ENCODE results near the gene RNF222.

RNF222 gene

DNA sequence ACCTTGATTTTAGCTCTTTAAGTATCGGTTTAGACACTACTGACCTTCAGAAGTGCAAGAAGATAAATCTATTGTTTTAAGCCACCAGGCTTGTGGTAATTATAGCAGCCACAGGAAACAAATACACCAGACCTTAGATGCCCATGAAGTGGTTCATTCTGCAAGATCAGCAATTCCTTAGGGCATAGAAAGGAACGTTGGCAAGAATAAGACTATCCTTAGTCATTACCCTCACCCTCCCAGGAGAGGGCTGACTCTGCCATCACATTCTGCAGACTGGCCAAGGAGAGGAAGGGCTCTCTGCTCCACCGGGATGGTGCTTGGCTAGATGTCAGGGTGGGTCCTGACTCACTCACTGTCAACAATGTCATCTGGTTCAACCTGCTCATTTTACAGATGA is 23.9 kb upstream of the RNF222 start:
- Histone ChIP-seq H3K27me3 (ENCODE audit: low read depth) (peaks cover 4% of the 10 kb centered on the region; the same call in 1 of the 2 replicates), H3K9me3 (no peaks in the 10 kb centered on the region), H3K4me3 (no peak overlapping the region), H3K36me3 (replicated peaks) (no peaks in the 10 kb centered on the region), H3K4me1 (no peaks in the 10 kb centered on the region; the same call in none of the 2 replicates)
- DNase-seq (ENCODE audit: low spot score in 2 of 2) = no peak
- in situ Hi-C loops (cut with MboI; ENCODE audit: low sequenced_read_pairs) = no loop called here

DNA sequence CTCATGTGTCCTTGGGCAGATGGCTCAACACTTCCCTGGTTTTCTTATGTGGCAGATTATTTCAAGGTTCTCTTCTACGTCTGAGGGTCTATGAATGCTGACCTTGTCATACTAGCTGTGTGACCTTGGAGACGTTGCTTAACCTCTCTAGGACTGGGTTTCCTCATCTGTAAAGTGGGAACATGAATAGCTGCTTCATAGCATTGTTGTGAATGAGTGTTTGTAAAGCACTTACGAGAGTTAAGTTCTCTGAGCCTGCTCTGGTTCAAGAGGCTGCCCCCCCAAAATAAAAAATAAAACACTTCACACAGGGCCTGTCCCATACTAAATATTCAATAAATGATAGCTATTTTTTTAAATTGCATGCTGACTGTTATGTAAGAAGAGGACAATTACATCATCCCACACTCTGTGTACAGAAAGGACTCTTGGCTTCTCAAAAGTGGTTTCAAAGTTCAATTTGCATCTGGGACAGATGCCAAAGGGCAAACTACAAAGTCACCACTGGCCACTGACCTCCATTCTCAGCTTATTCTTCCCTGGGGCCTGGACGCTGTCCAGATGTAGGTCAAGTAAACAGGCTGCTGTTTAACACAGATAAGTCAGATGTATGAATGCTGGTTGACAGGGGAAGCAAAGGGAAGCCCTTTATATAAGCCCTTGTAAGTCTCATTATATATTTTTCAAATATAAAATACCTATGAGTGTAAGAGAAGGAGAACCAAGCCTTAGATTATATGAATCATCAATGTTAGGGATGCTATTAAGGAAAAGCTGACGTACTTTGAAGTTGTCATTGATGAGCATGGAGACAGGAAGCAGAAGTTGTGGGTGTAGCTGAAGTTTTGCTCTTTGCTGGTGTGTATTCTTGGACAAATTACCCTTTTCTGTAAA is 22.7 kb upstream of the RNF222 start:
- DNase-seq (ENCODE audit: low spot score in 2 of 2) = no peak
- Histone ChIP-seq H3K4me1 (peaks cover 4% of the 10 kb centered on the region), H3K27me3 (ENCODE audit: low read depth) (peaks cover 4% of the 10 kb centered on the region; the same call in 1 of the 2 replicates), H3K9me3 (no peaks in the 10 kb centered on the region), H3K4me3 (no peak overlapping the region), H3K36me3 (replicated peaks) (no peaks in the 10 kb centered on the region)
- in situ Hi-C loops (cut with MboI; ENCODE audit: low sequenced_read_pairs) = no loop called here

DNA sequence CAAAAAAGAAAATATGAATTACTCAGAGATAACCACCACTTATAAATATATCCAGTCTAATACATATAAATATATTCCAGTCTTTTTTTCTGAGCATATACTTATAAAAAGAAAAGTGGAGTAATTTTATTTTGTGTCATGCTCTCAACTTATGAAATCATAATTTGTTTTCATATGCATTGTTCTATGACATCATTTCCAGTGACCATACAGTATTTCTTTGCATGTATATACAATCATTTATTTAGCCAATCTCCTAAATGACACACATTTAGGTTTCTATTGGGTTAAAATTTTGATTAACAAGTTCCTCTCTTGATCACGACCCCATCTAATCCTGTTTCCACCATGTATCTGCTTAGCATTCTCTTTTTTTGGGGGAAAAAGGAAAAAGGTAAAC is 21.7 kb upstream of the RNF222 start:
- no peak for DNase-seq (ENCODE audit: low spot score in 2 of 2)
- H3K36me3 ChIP-seq (replicated peaks) = no peaks in the 10 kb centered on the region
- H3K4me1 ChIP-seq = peaks cover 4% of the 10 kb centered on the region
- no peak overlapping the region for H3K4me3 ChIP-seq
- peaks cover 4% of the 10 kb centered on the region; the same call in 1 of the 2 replicates for H3K27me3 ChIP-seq (ENCODE audit: low read depth)
- H3K9me3 ChIP-seq = no peaks in the 10 kb centered on the region
- in situ Hi-C loops (cut with MboI; ENCODE audit: low sequenced_read_pairs) = loop anchor here (10.0 kb wide), 1 partner anchor 325 kb away; the partner anchor contains the start of gene CCDC42

DNA sequence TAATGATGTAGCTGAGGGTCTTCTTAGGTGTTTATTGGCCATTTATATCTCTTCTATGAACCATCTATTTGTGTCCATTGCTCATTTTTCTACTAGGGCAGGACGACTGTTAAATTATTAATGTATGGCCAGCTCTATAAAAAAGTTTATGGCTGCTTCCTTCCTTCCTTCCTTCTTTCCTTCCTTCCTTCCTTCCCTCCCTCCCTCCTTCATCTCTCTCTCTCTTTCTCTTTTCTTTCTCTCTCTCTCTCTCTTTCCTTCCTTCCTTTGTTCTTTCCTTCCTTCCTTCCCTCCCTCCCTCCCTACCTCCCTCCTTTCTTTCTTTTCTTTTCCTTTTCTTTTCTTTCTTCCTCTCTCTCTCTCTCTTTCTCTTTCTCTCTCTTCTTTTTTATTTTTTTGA is 20.8 kb upstream of the RNF222 start:
- Histone ChIP-seq H3K36me3 (replicated peaks) (no peaks in the 10 kb centered on the region), H3K4me3 (no peak overlapping the region), H3K9me3 (no peaks in the 10 kb centered on the region), H3K4me1 (peaks cover 4% of the 10 kb centered on the region), H3K27me3 (ENCODE audit: low read depth) (peaks cover 8% of the 10 kb centered on the region; the same call in 1 of the 2 replicates)
- in situ Hi-C loops (cut with MboI; ENCODE audit: low sequenced_read_pairs) = loop anchor here (10.0 kb wide), 1 partner anchor 326 kb away; the partner anchor contains the start of gene CCDC42
- DNase-seq (ENCODE audit: low spot score in 2 of 2) = no peak

DNA sequence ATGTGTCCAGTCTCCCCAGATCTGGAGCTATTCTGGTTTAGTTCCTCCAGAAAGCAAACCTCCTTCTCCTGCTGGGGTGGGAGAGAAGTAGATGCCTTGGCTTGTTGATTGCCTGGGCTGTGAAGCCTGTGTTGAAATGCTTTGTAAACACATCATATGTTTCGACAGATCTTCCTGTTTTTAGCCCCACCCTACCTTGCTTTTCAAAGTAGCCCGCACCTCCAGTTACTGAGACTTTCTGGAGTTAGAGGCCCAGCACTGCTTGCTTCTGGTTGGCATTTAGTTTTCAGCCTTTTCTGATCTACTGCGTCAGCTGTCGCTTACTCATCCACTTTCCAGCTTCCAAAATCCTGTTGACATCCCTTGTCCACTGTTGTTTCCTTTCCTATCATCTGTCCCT is 20.2 kb upstream of the RNF222 start:
- DNase-seq (ENCODE audit: low spot score in 2 of 2) = no peak
- in situ Hi-C loops (cut with MboI; ENCODE audit: low sequenced_read_pairs) = loop anchor here (10.0 kb wide), 1 partner anchor 327 kb away; the partner anchor contains the start of gene CCDC42
- H3K27me3 ChIP-seq (ENCODE audit: low read depth) = peaks cover 8% of the 10 kb centered on the region; the same call in 1 of the 2 replicates
- H3K9me3 ChIP-seq = no peaks in the 10 kb centered on the region
- H3K36me3 ChIP-seq (replicated peaks) = no peaks in the 10 kb centered on the region
- no peak overlapping the region for H3K4me3 ChIP-seq
- H3K4me1 ChIP-seq = peaks cover 4% of the 10 kb centered on the region

DNA sequence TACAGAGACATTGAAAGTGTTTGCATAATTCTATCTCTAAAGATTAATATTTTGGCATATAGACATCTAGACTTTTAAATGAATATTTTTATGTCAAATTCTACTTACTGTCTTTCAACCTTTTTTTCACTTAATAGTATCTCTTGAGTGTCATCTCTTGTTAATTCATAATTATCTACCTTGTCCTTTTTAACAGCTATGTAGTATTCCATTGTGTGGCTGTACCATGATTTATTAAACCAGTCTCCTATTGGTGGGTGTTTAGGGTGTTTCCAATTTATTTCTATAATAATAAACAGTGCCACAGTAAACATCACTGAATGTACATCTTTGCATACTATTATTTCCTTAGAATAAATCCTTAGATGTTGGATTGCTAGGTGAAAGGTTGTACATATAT is 16.3 kb upstream of the RNF222 start:
- Histone ChIP-seq H3K4me3 (no peak overlapping the region), H3K9me3 (no peaks in the 10 kb centered on the region), H3K36me3 (replicated peaks) (no peaks in the 10 kb centered on the region), H3K27me3 (ENCODE audit: low read depth) (peaks cover 4% of the 10 kb centered on the region; the same call in 1 of the 2 replicates), H3K4me1 (peaks cover 8% of the 10 kb centered on the region)
- in situ Hi-C loops (cut with MboI; ENCODE audit: low sequenced_read_pairs) = loop anchor here (10.0 kb wide), 1 partner anchor 331 kb away; the partner anchor contains the start of gene CCDC42
- no peak for DNase-seq (ENCODE audit: low spot score in 2 of 2)

DNA sequence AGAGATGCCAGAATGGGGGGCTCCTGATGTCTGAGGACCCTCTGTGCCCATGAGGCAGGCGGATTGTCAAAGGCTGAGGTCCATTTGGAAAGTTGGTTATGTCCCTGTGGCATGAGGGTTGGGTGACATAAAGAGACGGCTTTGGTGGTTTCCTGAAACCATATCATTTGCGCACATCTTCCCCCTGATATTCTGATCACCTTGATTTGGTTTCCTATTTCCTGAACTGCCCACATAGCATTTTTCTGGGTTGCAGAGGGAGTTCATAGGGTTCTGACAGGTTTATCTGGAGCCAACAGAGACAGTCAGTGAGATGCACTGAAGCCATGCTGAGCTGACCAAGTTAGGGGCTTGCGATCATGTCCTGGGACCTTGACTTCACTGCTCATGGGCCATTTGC is 15.7 kb upstream of the RNF222 start:
- in situ Hi-C loops (cut with MboI; ENCODE audit: low sequenced_read_pairs) = loop anchor here (10.0 kb wide), 1 partner anchor 331 kb away; the partner anchor contains the start of gene CCDC42
- no peaks in the 10 kb centered on the region for H3K9me3 ChIP-seq
- H3K27me3 ChIP-seq (ENCODE audit: low read depth) = peaks cover 4% of the 10 kb centered on the region; the same call in 1 of the 2 replicates
- H3K4me1 ChIP-seq = peaks cover 8% of the 10 kb centered on the region
- no peaks in the 10 kb centered on the region for H3K36me3 ChIP-seq (replicated peaks)
- DNase-seq (ENCODE audit: low spot score in 2 of 2) = no peak
- H3K4me3 ChIP-seq = no peak overlapping the region

DNA sequence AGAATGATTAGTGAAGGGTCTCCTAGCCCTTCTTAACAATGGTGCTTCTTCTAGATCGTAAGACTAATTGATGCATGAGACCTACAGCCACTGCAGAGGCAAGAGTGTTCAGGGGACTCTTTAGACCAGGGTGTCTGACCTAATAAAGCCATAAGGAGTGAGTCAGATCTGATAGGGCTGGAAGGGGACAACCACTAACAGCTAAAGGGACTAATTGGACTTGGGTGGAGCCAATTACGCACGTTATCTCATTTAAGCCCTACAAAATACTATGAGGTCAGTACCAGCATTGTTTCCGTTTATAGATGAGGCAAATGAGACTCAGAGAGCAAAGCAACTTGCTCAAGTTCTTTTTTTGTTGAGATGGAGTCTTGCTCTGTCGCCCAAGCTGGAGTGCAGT is 14.5 kb upstream of the RNF222 start:
- Histone ChIP-seq H3K4me3 (no peak overlapping the region), H3K4me1 (peaks cover 8% of the 10 kb centered on the region), H3K36me3 (replicated peaks) (no peaks in the 10 kb centered on the region), H3K27me3 (ENCODE audit: low read depth) (peaks cover 4% of the 10 kb centered on the region; the same call in 1 of the 2 replicates), H3K9me3 (no peaks in the 10 kb centered on the region)
- in situ Hi-C loops (cut with MboI; ENCODE audit: low sequenced_read_pairs) = loop anchor here (10.0 kb wide), 1 partner anchor 333 kb away; the partner anchor contains the start of gene CCDC42
- no peak for DNase-seq (ENCODE audit: low spot score in 2 of 2)

DNA sequence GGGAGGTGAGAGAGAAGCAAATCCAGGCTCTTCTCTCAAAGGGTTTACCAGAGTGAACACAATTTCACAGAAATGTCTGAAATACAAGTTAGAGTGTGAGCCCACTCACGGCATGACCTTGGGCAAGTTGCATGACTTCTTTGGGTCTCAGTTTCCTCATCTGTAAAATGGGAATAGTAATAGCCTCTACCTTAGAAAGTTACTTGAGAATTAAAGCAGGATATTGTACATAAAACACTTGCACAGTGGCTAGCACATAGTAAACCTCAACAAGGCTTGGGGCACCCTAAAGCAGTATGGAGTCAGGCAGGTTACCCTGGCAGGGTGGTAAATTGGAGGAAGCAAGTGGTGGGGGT is 13.2 kb upstream of the RNF222 start:
- Histone ChIP-seq H3K36me3 (replicated peaks) (no peaks in the 10 kb centered on the region), H3K4me3 (no peak overlapping the region), H3K4me1 (peaks cover 4% of the 10 kb centered on the region; the same call in 1 of the 2 replicates), H3K9me3 (no peaks in the 10 kb centered on the region), H3K27me3 (ENCODE audit: low read depth) (peaks cover 4% of the 10 kb centered on the region; the same call in 1 of the 2 replicates)
- in situ Hi-C loops (cut with MboI; ENCODE audit: low sequenced_read_pairs) = loop anchor here (10.0 kb wide), 1 partner anchor 334 kb away; the partner anchor contains the start of gene CCDC42
- DNase-seq (ENCODE audit: low spot score in 2 of 2) = no peak

DNA sequence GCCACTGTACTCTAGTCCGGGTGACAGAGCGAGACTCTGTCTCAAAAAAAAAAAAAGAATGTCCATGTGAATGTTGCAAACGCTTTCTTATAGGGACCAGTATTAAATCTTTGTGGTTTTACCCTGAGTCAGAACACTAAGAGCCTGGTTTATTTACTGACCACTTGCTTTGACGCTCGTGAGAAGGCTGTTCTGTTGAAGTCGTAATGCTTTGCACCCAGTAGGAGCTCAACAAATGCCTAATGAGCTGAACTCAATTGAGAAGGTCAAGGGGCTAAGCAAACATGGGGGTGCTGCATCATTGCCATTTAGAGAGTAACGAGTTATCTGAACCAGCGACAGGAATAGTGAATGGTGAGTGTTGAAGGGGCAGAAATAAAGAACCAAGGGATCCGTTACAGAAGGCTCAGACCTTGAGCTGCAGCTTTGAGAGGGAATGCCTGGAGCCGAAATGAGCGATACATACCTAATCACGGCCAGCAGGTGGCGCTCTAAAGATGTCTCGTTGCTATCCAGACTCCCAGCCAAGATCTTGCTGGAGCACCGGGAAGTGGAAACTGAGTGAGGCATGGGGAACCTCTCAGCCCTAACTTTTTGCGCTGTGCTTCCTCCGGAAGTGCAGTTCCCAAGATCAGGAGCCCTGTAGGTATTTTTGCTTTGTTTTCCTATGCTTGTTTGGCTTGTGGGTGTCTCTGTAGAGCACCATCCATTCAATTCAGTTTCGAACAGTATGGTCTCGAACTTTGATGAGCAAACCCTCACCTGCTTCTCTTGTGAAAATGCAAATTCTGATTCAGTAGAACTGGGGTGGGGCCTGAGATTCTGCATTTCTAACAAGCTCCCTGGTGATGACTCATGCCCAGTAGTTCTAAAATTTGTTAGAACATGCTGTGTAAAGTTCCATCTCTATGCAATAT is 12.6 kb upstream of the RNF222 start:
- H3K4me3 ChIP-seq = no peak overlapping the region
- H3K9me3 ChIP-seq = no peaks in the 10 kb centered on the region
- in situ Hi-C loops (cut with MboI; ENCODE audit: low sequenced_read_pairs) = loop anchor here (10.0 kb wide), 1 partner anchor 335 kb away; the partner anchor contains the start of gene CCDC42
- H3K36me3 ChIP-seq (replicated peaks) = no peaks in the 10 kb centered on the region
- peak; percentile 91 to 94 for DNase-seq (ENCODE audit: low spot score in 2 of 2)
- H3K27me3 ChIP-seq (ENCODE audit: low read depth) = peaks cover 4% of the 10 kb centered on the region; the same call in 1 of the 2 replicates
- peaks cover 4% of the 10 kb centered on the region; the same call in 1 of the 2 replicates for H3K4me1 ChIP-seq

DNA sequence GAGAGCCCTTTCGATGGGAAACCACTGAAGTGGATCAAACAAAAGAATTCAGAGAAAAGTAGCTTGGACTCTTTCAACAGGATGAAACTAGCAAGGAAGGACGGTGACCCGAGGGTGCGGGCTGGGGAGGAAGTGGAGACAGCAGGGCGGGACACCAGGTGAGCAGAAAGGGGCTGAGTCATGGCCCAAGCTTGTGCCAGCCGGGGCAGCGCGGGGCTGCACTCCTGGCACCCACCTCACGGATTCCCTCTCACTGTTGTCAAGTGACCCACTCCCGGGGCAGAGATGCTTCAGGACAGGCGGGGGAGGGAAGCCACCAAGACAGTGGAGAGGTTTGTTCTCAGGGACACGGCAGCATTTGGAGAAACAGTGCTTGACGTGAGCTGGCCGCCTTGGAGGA is 10.7 kb upstream of the RNF222 start:
- no peaks in the 10 kb centered on the region for H3K36me3 ChIP-seq (replicated peaks)
- H3K27me3 ChIP-seq (ENCODE audit: low read depth) = no peaks in the 10 kb centered on the region
- no peak for DNase-seq (ENCODE audit: low spot score in 2 of 2)
- H3K4me1 ChIP-seq = peaks cover 4% of the 10 kb centered on the region; the same call in 1 of the 2 replicates
- H3K4me3 ChIP-seq = no peak overlapping the region
- H3K9me3 ChIP-seq = no peaks in the 10 kb centered on the region
- in situ Hi-C loops (cut with MboI; ENCODE audit: low sequenced_read_pairs) = no loop called here

DNA sequence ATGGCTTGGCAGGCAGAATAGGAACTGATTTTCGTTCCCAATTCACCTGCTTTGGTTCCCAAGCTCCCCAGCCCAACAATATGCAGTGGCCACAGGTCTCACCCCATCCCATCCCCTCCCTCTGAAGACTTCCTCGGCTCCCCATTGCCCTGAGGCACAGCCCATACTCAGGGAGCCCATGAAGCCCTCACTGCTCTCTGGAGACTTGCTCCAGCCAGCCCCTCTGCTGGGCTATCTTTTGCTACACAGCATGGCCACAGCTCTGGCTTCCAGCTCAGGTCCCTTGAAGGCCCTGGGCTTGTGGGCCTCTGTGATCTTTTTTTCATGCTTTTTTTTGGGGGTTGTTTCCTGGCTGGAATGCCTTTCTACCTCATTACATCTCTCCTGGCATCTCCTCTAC is 8.5 kb upstream of the RNF222 start:
- H3K9me3 ChIP-seq = no peaks in the 10 kb centered on the region
- DNase-seq (ENCODE audit: low spot score in 2 of 2) = no peak
- H3K27me3 ChIP-seq (ENCODE audit: low read depth) = peaks cover under 1% of the 10 kb centered on the region; the same call in 1 of the 2 replicates
- in situ Hi-C loops (cut with MboI; ENCODE audit: low sequenced_read_pairs) = no loop called here
- peaks cover 4% of the 10 kb centered on the region; the same call in 1 of the 2 replicates for H3K4me1 ChIP-seq
- no peak overlapping the region for H3K4me3 ChIP-seq
- no peaks in the 10 kb centered on the region for H3K36me3 ChIP-seq (replicated peaks)

DNA sequence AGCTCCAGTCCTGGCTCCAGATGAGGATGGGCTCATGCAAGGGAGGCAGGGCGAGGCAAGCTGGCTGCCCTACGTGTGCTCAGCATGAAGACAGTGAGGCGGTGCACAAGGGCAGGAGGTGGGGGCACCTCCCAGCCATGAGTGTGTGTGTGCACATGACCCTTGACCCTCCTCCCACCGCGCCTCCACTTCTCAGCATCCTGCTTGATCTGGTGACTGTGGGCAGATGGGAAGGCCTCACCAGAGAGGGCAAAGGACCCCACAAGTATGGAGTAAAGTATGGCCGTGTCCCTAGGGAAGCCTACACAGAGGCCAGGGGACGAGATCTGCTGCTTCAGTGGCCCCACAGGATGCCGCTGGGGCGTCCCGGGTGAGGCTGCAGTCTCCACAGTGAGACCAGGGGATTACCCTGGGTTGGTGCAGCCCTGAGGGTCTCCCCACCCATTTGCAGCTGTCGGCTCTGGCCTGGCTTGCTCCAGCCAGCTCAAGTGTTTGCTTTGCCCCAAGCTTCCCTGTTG is 7.9 kb upstream of the RNF222 start:
- DNase-seq (ENCODE audit: low spot score in 2 of 2) = no peak
- Histone ChIP-seq H3K4me1 (peaks cover 2% of the 10 kb centered on the region), H3K27me3 (ENCODE audit: low read depth) (peaks cover 6% of the 10 kb centered on the region), H3K4me3 (no peak overlapping the region), H3K36me3 (replicated peaks) (no peaks in the 10 kb centered on the region), H3K9me3 (no peaks in the 10 kb centered on the region)
- in situ Hi-C loops (cut with MboI; ENCODE audit: low sequenced_read_pairs) = no loop called here
